HG03060 (cell line): ENCODE measurements around the gene TBC1D28.
"Not testable (repeated sequence)": the region's sequence is repeated elsewhere in the genome, so short reads cannot be mapped to it uniquely, and the experiment has no call there.

Experiments
- ATAC-seq: cut with Tn5 transposase; IDR thresholded peaks from one replicate; pipeline ENCODE4 v1.9.1; 2021; ENCODE audit warnings: low read depth, moderate number of reproducible peaks; ENCODE audit not compliant: unreplicated experiment

The TBC1D28 gene

GRCh38 chr17:18624862-18625501, 19.2 kb downstream of the TBC1D28 start:
- not testable (repeated sequence) for ATAC-seq

- not testable (repeated sequence) for ATAC-seq
Measured at GRCh38 chr17:18617613-18618012, 26.6 kb downstream of the TBC1D28 start.

DNA sequence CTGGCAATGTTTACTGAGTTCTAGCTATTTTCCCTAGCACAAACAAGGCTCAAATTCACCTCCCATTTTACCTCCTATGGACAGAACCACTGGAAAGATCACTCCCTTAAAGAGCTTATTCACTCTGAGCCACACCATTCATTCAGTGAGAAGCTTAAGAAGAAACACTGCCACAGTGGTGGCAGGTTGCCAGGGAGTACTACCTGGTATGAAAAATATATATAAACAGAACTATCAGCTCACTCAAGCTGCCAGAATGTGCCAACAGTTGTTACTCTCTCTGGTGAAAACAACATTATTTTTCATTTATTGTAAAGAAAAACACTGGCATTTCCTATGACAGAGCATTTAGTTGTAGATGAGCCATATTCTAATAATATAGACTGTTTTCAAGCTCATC, 31.2 kb downstream of the TBC1D28 start:
- ATAC-seq = not testable (repeated sequence)

DNA sequence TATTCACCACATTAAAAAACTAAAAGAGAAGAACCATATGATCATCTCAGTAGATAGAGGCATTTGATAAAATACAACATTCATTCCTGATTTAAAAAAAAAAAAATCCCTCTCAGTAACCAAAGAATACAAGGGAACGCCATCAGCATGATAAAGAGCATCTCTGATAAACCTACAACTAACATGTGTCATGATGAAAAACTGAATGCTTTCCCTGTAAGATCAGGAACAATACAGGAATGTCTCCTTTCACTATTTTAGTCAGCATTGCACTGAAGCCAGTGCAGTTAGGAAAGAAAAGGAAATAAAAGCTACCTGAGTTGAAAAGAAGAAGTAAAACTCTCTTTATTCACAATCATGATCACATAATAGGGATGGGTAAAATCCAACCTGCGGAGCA, 51.1 kb downstream of the TBC1D28 start:
- not testable (repeated sequence) for ATAC-seq
